MCF 10A (cell line): ENCODE data around the gene BCR. TPM values are rescaled to one million over a fixed set of nuclear protein-coding genes. Genes with fewer than 3 reads are reported as not detected.

Source experiments
- BruUV-seq: library from RNA; stranded (reverse); fragments of 400-500 nt; replicated peaks from 2 replicates; lab custom pipeline; 2021; lab: Mats Ljungman, UMichigan
- CTCF ChIA-PET: fragments of 300-600 bp; sonication (Branson Sonifier 250); formaldehyde crosslinking; extraction: SDS; loops from one replicate; lab custom pipeline; 2021; ENCODE audit warnings: antibody characterized with exemption, inconsistent platforms; lab: Yijun Ruan, JAX
- POLR2A ChIA-PET: fragments of 300-600, 350-650 bp; sonication (Branson Sonifier 250); formaldehyde crosslinking; extraction: SDS; loops from one replicate; lab custom pipeline; 2020; ENCODE audit warnings: antibody characterized with exemption, inconsistent platforms; lab: Yijun Ruan, JAX
- DNase-seq: peaks from one replicate; pipeline ENCODE4 v3.0.0-alpha.2; 2018; ENCODE audit not compliant: unreplicated experiment
- H3K27ac Mint-ChIP-seq: one replicate; pipeline ENCODE4 v1.8.0; 2022; ENCODE audit warnings: mild to moderate bottlenecking, low read depth, mixed read lengths; ENCODE audit not compliant: unreplicated experiment
- H3K27me3 Mint-ChIP-seq: one replicate; pipeline ENCODE4 v1.8.0; 2022; ENCODE audit warnings: mixed read lengths; ENCODE audit not compliant: insufficient read depth, unreplicated experiment
- H3K36me3 Mint-ChIP-seq: one replicate; pipeline ENCODE4 v1.8.0; 2022; ENCODE audit warnings: mild to moderate bottlenecking, moderate library complexity, mixed read lengths; ENCODE audit not compliant: insufficient read depth, unreplicated experiment
- H3K4me1 Mint-ChIP-seq: one replicate; pipeline ENCODE4 v1.8.0; 2022; ENCODE audit warnings: mixed read lengths; ENCODE audit not compliant: insufficient read depth, unreplicated experiment
- H3K4me3 Mint-ChIP-seq: one replicate; pipeline ENCODE4 v1.8.0; 2022; ENCODE audit warnings: mild to moderate bottlenecking, moderate library complexity, mixed read lengths; ENCODE audit not compliant: unreplicated experiment
- H3K9me3 Mint-ChIP-seq: one replicate; pipeline ENCODE4 v1.8.0; 2022; ENCODE audit warnings: mixed read lengths; ENCODE audit not compliant: unreplicated experiment
- CTCF ChIP-seq: fragments of 200-600 bp; IDR thresholded peaks from one replicate; pipeline ENCODE4 v1.8.0; 2022; ENCODE audit warnings: antibody characterized with exemption, mild to moderate bottlenecking; ENCODE audit not compliant: unreplicated experiment
- intact Hi-C: fragments of 100-400 bp; cut with micrococcal nuclease; formaldehyde crosslinking; loops from 2 replicates; pipeline ENCODE4 v1.14.1; 2022
- total RNA-seq: library from RNA; stranded (reverse); gene quantifications from 2 replicates; pipeline ENCODE4 v1.2.3, GENCODE V29; 2022

The BCR gene
- total RNA-seq, 1 experiment from 2014 or later, result 77.9 TPM

- H3K36me3 Mint-ChIP-seq, result peaks cover 11% of the 10 kb centered on the region
- H3K4me1 Mint-ChIP-seq, result peaks cover 55% of the 10 kb centered on the region
- ChIA-PET POLR2A (interaction anchor here (0.6 to 1.5 kb wide), 3 partner anchors 11 to 39 kb away, joined by 3 to 5 read pairs (median 3); no protein-coding TSS in a partner anchor), CTCF (interaction anchor here (0.6 to 1.8 kb wide), 6 partner anchors 10 to 68 kb away, joined by 3 to 5 read pairs (median 4); no protein-coding TSS in a partner anchor)
- BruUV-seq, result no TSS peak
- no peaks in the 10 kb centered on the region for H3K9me3 Mint-ChIP-seq
- intact Hi-C loops, result no loop called here
- no peak for DNase-seq
- H3K4me3 Mint-ChIP-seq, result no peak overlapping the region
- no peaks in the 10 kb centered on the region for H3K27me3 Mint-ChIP-seq
- no peak overlapping the region for H3K27ac Mint-ChIP-seq
- TF ChIP-seq CTCF, result no peak
Measured at GRCh38 chr22:23243006-23243573, 62.8 kb downstream of the BCR start.

GRCh38 chr22:23243859-23244689 lies 63.8 kb downstream of the BCR start:
- intact Hi-C loops, result no loop called here
- ChIA-PET POLR2A (interaction anchor here (0.6 to 1.5 kb wide), 3 partner anchors 12 to 38 kb away, joined by 3 to 5 read pairs (median 3); no protein-coding TSS in a partner anchor), CTCF (interaction anchor here (0.8 to 1.8 kb wide), 3 partner anchors 11 to 47 kb away, joined by 3 to 5 read pairs (median 4); no protein-coding TSS in a partner anchor)
- H3K27ac Mint-ChIP-seq, result no peak overlapping the region
- H3K27me3 Mint-ChIP-seq, result no peaks in the 10 kb centered on the region
- peaks cover 11% of the 10 kb centered on the region for H3K36me3 Mint-ChIP-seq
- H3K4me3 Mint-ChIP-seq, result no peak overlapping the region
- peaks cover 55% of the 10 kb centered on the region for H3K4me1 Mint-ChIP-seq
- no TSS peak for BruUV-seq
- no peaks in the 10 kb centered on the region for H3K9me3 Mint-ChIP-seq
- DNase-seq, result no peak
- no peak for TF ChIP-seq CTCF

- no peak overlapping the region for H3K4me3 Mint-ChIP-seq
- peak overlapping the region; percentile 92 for H3K27ac Mint-ChIP-seq
- BruUV-seq, result no TSS peak
Measured at GRCh38 chr22:23244690-23245044, 64.4 kb downstream of the BCR start.

More at GRCh38 chr22:23244690-23245044, 64.4 kb downstream of the BCR start:
- Mint-ChIP-seq H3K36me3 (peaks cover 11% of the 10 kb centered on the region), H3K4me1 (peaks cover 55% of the 10 kb centered on the region), H3K9me3 (no peaks in the 10 kb centered on the region), H3K27me3 (no peaks in the 10 kb centered on the region)
- no peak for DNase-seq
- ChIA-PET CTCF (no interaction called here), POLR2A (no interaction called here)
- intact Hi-C loops, result no loop called here
- TF ChIP-seq CTCF, result no peak
